Superior temporal gyrus (tissue), 1 donor: Measurements from ENCODE around the gene TAOK2.
"Not testable (repeated sequence)": the region's sequence is repeated elsewhere in the genome, so short reads cannot be mapped to it uniquely, and the experiment has no call there.

Source experiments
- DNase-seq: peaks from one replicate; pipeline ENCODE4 v3.0.0-alpha.2; 2016; ENCODE audit errors: extremely low spot score

Gene TAOK2

DNA sequence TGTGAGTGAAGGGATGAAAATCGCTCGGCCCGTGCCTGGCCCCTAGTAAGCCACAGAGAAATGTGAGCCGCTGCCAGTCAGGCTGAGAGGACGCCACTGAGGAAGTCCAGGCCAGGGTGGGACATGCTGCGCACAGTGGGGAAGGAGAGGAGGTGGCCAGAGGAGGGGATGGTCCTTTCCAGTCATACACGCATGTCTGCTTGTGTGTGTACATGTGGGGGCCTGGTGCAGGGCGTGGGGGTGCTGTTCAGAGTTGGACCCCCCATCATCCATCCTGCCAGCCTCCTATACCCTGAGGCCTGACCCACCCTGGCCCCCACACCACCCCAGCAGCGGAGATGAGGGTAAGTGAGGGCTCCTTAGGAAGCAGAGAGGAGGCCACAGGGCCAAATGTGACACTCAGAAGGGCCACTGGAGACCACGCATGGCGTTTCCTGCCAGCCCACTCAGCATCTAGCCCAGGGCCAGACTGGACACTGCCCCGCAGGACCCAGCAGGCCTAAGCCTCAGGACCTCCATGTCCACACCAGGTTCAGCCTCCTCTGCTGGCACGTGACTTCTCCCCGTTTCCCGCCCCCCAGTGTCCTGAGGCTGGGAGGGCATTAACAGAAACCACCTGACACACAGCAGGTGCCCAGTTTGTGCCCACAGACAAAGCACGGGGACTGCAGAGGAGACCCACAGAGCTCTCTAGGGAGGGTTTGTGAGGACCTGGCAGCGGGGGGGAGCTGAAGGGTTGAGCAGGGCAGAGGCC is 30.2 kb downstream of the TAOK2 start:
- no peak for DNase-seq

DNA sequence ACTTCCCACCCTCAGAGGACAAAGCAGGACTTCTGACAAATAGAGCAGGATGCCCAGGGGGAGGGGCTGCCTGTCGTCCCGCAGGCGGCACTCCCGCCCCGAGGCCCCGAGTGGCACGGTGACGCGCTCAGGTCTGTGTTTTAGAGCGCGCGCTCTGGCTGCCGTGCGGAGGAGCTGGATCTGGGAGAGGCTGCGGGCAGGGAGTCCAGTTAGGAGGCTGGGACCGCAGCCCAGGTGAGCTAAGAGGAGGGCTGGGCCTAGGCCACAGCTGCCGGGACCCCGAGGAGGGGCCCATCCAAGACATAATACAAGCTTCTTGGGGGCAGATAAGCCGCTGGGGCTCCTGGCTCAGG is 30.7 kb downstream of the TAOK2 start:
- DNase-seq, result no peak

DNA sequence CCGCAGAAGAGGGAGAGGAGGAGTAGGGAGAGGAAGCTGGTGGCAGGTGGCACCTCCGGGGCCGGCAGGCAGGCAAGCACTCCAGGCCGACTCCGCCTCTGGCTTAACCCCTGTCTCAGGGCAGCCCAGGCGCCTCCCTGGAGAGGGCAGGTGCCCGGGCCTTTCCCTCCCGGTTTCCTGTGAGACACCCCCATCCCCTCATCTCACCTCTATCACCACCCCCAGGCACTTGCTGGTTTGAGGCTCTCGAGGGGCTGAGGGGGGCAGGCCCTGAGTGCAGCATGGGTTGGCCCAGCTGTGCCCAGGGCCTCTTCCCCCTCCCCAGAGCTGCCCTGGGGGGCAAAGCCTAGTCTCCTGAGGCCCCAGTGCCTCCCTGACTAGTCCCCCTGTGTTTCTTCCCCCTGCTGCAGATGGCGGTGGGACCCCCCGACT is 31.2 kb downstream of the TAOK2 start:
- no peak for DNase-seq

DNA sequence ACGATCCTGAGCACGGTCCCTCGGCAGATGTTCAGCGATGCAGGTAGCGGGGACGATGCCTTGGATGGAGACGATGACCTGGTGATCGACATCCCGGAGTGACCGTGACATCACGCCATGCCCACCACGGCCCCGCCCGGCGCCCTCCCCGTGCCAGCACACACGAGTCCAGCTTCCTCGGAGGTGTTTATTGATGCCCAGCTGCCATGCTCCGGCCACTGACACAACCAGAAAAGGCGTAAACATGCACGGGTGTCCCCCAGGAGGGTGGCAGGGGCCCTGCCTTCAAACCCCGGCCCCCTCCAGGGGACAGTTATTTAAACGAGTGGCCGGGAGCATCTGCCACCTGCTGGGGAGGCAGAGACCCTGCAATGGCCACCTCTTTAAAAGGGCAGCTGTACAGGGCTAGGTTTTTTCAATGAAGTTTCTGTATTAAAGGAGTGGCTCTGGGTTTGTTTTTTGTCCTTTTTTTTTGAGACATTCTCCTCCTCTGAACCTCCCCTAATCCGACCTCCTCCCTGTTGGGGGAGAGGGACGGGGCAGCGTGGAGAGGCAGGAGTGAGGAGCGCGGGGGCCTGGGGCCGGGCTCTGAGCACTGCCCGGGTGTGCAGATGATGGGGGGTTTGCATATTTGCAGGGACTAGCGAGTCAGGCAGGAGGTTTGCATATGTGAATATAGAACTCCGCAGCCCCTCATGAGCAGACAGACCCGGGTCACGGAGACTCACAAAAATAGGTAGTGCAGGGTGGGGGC is 31.9 kb downstream of the TAOK2 start:
- DNase-seq, result no peak

DNA sequence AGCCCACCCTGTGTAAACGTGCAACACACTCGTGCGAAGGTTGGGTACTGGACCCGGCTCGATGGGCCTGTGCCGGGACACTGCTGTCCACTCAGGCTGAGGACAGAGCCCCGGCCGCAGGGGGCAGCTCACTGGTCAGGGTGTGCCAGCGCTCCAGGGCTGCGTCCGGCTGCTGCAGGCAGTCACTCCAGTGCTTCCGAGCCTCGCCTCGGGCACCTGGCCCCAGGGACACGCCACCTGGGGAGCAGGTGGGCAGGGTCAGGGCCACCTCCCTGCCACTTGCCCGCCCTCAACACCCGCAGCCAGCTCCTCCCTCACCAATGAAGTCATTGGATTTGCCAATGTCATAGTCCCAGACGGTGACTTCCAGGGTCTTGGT is 32.4 kb downstream of the TAOK2 start:
- DNase-seq, result no peak

DNA sequence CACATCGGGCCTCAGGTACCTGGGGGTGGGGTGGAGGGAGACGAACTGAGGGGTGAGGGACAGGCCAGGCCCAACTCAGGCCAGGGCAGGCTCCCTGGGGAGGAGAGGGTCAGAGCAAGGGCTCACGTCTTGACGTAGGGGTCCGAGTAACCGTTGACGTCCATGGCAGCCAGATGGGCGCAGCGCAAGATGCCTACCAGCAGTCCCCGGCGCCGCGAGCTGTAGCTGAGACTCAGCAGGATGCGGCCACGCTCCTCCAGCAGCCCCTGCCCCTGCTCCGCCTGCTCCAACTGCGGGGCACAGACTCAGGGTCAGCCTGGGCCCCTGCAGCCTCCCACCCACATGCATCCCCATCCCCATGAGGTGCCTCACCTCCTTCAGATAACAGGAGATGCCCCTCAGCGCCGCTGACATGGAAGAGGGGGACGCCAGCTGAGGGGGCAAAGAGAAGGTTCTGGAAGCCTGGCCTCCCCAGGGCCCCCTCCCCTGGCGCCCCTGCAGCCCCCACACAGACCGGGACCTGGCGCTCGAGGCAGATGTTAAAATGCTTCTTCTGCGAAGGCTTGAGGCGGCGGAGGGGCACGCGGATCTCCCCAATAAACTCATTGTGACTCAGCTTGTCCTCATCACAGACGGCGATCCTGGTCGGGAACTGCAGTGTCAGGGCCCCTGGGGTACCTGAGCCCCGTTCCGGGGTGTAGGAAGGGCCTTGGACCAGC is 33.1 kb downstream of the TAOK2 start:
- DNase-seq, result no peak

DNA sequence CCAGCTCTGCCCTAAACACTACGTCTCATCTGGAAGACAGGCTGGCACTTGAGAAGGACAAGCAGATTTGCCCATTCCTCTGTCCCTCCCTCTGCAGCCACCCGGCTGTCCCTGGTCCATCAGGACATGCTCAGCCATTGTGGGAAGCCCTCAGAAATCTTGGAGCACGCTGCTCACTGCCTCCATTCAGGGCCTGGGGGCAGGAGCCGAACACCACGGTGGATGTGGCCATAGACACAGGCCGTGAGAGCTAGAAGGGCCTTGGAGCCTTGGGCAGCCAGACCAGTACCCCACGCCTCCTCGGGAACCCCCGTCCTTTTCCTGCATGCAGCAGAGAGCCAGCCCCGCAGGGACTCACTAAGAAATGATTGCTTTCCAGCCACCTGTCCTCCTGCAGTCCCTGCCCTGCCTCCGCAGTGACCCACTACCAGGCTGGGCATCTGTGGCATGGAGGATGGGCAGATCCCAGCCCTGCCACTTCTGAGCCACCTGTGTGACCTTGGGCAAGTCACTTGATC is 33.8 kb downstream of the TAOK2 start:
- DNase-seq, result no peak

DNA sequence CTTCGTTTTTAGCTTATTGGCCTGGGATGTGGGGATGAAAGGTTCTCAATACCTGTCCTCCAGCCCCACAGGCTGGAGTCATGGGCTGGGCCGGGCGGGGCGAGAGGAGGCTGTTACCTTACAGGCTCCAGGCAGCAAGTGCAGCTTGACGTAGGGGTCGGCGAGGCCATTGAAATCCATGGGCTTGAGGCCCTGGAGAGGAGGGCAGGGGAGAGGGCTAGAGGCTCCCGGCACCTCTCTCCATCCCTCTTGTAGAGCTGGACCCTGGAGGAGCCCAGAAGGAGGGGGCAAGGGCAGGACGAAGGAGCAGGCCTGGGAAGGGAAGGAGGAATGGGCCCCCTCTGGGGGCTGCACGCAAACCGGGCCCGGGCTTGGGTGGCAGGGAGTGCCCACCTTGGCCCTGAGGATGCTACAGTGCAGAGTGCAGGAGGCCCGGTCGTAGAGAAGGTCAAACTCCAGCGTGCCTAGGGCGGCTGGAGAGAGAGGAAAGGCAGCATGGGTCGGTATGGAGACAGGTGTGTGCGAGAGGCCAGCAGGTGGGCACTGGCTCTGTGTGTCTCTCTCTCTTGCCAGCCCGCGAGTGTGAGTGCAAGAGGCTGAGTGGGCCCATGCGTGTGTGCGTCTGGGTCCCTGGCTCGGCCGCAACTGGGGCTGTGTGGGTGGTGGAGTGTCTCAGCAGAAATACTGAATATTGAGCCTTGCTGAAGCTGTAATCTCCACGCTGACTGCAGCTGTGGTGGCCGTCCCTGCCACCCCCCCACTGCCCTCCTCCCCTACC is 35.6 kb downstream of the TAOK2 start:
- no peak for DNase-seq

DNA sequence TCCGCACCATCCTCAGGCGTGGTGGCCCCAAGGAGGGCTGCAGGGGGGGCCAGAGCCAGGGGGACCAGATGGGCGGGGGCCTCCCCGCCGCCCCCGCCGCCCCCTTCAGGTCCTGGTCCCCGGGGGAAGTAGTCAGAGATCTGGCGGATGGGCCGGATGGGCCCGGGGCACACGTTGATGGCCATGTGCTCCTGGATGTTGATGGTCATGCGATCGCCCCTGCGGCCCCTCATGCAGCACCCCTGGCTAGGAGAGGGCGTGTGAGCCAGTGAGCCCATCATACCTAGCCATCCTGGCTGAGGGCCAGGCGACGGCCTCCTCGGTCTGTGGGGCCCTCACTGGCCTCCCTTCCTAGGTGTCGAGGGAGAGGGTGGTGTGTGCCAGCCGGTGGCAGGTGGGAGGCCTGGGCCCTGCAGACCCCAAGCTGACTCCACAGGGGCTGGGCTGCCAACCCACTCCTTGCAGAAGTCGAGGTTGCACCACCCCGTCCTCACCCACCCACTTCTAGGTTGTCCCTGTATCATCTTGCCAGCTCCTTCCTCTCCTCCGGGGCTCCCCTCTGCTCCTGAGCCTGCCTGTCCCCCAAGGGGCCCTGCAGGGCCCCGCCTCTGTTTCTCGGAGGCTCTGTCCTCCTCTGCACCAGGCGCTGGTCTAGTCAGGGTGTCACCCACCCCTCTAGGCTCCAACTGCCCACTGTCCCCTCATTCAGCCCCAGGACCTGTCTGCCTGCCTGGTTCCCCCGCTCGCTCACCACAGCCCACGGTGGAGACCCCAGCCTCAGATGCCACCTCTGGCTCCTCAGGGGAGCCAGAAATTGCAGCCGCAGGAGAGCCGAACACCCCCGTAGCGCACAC is 36.5 kb downstream of the TAOK2 start:
- no peak for DNase-seq

DNA sequence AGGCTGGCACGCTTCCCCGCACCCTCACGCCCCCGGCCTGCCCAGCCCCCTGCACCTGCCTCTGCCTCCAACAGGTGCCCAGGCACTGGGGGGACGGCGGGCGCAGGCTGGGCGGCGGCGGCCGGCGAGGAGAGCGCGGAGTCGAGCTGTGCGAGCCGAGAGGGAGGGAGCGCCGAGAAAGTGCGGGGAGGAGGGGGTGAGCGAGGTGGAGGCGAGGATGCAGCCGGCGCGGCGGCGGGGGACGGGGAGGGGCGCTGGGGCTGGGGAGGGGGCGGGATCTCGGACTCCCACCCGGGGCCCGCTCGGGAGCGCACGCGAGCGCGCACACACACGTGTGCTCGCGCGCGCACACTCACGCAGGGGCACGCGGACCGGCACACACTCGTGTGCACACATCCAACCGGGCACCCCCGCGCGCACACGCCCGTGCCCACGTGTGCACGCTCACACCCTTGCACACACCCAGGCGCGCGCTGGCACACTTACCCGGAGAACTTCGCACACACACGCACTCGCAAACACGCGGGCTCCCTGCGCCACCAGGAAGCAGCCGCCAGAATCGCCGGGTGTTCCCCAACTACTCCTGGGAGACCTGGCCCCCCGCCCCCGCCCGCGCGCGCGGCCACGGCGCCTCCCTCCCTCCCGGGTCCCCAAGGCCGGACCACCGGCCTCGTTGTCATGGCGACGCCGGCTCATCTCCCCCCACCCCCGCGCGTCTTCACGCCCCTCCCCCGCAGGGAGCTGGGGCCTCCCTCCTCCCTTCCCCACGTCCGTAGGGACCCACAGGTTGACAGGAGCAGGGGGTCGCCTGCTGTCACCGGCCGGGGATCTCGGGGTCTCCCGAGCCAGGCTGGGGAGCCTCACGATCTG is 37.4 kb downstream of the TAOK2 start, which contains the start of gene DOC2A:
DOC2A (minus strand) TSS at position 184 of the 870 bp plus-strand sequence. CDS start 805 bp downstream, outside the sequence.
- no peak for DNase-seq

DNA sequence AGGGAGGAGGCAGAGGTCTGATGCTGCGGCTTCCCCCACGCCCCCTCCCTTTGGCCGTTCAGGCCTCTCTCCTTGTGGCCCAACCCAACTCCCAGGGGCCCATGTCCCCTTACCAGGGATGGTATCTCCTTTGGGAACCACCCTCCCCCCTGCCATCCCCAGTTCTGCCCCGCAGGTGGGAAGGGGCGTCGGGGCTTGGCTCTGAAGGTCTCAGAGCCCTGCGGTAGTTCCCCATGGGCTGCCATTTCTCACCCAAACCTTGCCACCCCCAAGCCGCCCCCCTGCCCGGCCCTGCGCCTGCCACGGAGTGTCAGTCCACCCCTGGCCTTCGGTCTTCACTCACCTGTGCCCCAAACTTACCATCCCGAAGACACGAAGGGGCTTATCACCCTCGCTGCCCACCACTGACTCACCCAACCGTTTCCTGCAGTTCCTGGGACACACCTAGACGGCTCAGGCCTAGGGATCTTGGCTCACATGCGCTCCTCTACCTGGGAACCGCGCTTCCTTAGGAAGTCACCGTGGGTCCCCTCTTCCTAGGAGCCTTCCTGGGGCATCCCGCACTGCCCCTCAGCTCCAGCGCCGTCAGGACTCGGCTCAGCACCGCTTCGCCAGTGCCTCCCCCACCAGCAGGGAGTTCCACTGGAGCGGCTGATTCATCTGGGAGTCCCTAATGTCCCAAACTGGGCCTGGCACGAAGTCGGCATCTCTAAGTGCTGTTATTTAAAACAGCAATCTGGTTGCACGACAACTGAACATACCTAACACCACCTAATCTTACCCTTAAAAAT is 38.2 kb downstream of the TAOK2 start:
- no peak for DNase-seq

DNA sequence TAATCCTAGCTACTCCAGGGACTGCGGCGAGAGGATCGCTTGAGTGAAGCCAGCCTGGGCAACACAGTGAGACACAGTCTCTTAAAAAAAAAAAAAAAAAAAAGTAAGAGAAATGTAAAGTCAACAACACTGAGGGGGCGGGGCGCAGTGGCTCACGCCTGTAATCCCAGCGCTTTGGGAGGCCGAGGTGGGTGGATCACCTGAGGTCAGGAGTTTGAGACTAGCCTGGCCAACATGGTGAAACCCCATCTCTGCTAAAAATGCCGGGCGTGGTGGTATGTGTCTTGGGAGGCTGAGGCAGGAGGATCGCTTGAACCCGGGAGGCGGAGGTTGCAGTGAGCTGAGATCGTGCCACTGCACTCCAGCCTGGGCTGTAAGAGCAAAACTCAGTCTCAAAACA is 38.9 kb downstream of the TAOK2 start:
- DNase-seq, result not testable (repeated sequence)

DNA sequence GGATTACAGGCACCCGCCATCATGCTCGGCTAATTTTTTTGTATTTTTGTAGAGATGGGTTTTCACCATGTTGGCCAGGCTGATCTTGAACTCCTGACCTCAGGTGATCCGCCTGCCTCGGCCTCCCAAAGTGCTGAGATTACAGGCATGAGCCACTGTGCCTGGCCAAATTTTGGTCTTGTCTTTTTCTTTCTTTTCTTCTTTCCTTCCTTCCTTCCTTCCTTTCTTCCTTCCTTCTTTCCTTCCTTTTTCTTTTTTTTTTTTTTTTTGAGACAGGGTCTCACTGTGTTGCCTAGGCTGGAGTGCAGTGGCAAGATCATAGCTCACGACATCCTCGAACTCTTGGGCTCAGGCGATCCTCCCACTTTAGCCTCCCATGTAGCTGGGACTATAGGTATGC is 41.8 kb downstream of the TAOK2 start:
- DNase-seq, result not testable (repeated sequence)

DNA sequence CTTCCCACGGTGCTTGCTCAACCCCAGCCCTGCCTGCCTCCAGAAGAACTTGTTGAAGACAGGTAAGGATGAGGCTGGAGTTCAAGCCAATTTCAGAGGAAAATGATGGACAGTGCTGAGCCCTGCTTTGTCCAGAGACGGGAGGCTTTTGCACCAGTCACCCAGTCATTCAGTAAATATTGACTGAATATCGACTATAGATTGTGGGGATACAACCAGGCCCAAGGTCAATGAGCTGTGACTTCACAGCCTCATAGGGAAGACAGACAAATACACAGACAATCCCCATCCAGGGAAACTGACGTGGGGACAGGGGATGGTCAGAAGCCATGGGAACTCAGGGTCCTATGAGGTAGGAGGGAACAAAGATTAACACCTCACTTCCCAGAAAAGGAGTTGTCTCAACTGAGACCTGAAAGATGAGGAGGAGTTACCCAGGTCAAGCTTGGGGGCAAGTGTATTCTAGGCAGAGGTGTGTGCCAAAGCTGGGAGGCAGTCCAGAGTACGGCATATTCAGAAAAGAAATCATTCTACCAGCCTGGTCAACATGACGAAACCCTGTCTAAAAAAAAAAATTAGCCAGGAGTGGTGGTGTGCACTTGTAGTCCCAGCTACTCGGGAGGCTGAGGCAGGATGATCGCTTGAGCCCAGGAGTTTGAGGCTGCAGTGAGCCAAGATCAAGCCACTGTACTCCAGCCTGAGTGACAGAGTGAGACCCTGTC is 43.0 kb downstream of the TAOK2 start:
- DNase-seq, result no peak

DNA sequence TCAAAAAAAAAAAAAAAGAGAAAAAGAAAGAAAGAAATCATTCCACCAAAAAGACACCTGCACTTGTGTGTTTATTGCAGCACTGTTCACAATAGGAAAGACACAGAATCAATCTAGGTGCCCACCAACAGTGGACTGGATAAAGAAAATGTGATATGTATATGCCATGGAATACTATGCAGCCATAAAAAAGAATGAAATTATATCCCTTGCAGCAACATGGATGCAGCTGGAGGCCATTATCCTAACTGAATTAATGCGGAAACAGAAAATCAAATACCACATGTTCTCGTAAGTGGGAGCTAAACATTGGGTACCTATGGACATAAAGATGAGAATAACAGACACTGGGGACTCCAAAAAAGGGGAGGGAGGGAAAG is 43.6 kb downstream of the TAOK2 start:
- DNase-seq, result no peak

DNA sequence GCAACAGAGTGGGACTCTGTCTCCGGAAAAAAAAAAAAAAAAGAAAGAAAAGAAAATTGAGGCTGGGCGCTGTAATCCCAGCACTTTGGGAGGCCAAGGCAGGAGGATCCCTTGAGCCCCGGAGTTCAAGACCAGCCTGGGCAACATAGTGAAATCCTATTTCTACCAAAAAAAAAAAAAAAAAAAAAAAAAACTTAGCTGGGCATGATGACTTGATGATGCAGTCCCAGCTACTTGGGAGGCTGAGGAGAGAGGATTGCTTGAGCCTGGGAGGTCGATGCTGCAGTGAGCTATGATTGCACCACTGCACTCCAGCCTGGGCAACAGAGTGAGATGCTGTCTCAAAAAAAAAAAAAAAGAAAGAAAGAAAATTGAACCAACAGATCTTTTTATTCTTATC is 44.3 kb downstream of the TAOK2 start:
- DNase-seq, result not testable (repeated sequence)

DNA sequence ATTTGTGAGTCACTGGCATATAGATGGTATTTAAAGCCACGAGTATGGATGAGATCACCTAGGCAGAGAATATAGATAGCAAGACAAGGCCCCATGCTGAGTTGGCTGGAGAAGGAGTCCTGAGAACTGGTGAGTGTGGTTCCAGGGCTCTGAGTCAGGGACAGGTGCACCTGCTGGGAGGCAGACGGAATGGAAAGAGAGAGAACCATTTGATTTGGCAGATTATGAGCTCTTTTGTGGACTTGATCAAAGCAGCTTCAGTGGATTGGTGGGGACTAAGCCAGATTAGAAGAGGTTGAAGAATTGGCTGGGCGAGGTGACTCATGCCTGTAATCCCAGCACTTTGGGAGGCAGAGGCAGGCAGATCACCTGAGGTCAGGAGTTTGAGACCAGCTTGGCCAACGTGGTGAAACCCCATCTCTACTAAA is 45.1 kb downstream of the TAOK2 start:
- peak; percentile 45 for DNase-seq

DNA sequence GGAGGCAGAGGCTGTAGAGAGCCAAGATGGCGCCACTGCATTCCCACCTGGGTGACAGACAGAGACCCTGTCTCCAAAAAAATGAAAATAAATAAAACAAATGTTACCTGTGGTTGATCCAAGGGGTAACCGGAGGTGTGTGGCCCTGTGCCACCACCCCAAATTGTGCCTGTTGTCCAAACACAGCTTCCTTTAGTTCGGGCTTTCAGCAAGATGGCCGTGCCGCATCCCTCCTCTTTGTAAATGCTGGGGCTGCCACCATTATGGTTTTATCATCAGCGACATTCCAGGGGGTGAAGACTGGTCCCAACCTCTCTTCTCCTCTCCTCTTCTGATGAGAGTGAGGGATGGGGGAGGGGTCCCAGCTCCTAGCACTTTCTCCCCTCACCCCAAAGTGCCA is 49.2 kb downstream of the TAOK2 start, which contains the start of gene C16orf92:
C16orf92 (plus strand) TSS at position 312 of the 400 bp plus-strand sequence. CDS start 143 bp downstream, outside the sequence.
- DNase-seq, result no peak
